Peyer's patch (tissue), 4 donors: ENCODE results near the gene PROM1. TPM values are rescaled to one million over a fixed set of nuclear protein-coding genes. Genes with fewer than 3 reads are reported as not detected.

Experiments
- DNase-seq, 3 donors: peaks; one replicate each; pipeline ENCODE4 v3.0.0-alpha.2; 2017 to 2019
- H3K27ac ChIP-seq, 4 donors: fragments of 200-600 bp; sonication (generic); one replicate each; pipeline ENCODE4 v1.5.1; 2016 to 2019
- H3K27me3 ChIP-seq, 2 donors: fragments of 200-600 bp; sonication (generic); one replicate each; pipeline ENCODE4 v1.5.1; 2019
- H3K36me3 ChIP-seq, 3 donors: fragments of 200-600 bp; sonication (generic); one replicate each; pipeline ENCODE4 v1.5.1; 2016 to 2019
- H3K4me1 ChIP-seq, 4 donors: fragments of 200-600 bp; sonication (generic); one replicate each; pipeline ENCODE4 v1.5.1; 2016 to 2019
- H3K4me3 ChIP-seq, 4 donors: fragments of 200-600 bp; sonication (generic); 1 replicate in 3 of 4; 2 replicates in 1 of 4; pipeline ENCODE4 v1.5.1; 2016 to 2019; ENCODE audit warnings: mild to moderate bottlenecking in 1 of 4
- H3K9me3 ChIP-seq, 4 donors: fragments of 200-600 bp; sonication (generic); one replicate each; pipeline ENCODE4 v1.5.1; 2016 to 2019; ENCODE audit warnings: mild to moderate bottlenecking in 1 of 4
- POLR2A ChIP-seq, 2 donors: fragments of 450-650 bp; IDR thresholded peaks; one replicate each; pipeline ENCODE4 v1.5.1; 2017; ENCODE audit warnings: antibody characterized with exemption in 2 of 2, mild to moderate bottlenecking in 2 of 2, moderate library complexity in 2 of 2
- total RNA-seq, 4 donors: library from RNA; depleted of rRNA; stranded (reverse); fragments of >200 nt; gene quantifications; one replicate each; pipeline ENCODE4 v1.1.0, GENCODE V29; 2016
- TF ChIP-seq, protein P1 (sequence below), 6 experiments: fragments of 450-650 bp in 4 of 6; fragments of 200-600 bp in 2 of 6; sonication (generic) in 1 of 6; IDR thresholded peaks; one replicate each; pipeline ENCODE4 v1.5.1; 2017 to 2019; ENCODE audit warnings: antibody characterized with exemption in 6 of 6, mild to moderate bottlenecking in 3 of 6, moderate library complexity in 1 of 6

PROM1 gene
- total RNA-seq, 4 donors from 2014 or later: 33.8 to 128 (median 58.9) TPM

GRCh38 chr4:16032396-16032770, 51.4 kb downstream of the PROM1 start:
- no peak overlapping the region for H3K4me3 ChIP-seq
- no peak for DNase-seq
- H3K4me1 ChIP-seq: no peaks in the 10 kb centered on the region
- TF ChIP-seq POLR2A (IDR thresholded peaks at IDR 0.05): no peak
- TF ChIP-seq, protein P1, sequence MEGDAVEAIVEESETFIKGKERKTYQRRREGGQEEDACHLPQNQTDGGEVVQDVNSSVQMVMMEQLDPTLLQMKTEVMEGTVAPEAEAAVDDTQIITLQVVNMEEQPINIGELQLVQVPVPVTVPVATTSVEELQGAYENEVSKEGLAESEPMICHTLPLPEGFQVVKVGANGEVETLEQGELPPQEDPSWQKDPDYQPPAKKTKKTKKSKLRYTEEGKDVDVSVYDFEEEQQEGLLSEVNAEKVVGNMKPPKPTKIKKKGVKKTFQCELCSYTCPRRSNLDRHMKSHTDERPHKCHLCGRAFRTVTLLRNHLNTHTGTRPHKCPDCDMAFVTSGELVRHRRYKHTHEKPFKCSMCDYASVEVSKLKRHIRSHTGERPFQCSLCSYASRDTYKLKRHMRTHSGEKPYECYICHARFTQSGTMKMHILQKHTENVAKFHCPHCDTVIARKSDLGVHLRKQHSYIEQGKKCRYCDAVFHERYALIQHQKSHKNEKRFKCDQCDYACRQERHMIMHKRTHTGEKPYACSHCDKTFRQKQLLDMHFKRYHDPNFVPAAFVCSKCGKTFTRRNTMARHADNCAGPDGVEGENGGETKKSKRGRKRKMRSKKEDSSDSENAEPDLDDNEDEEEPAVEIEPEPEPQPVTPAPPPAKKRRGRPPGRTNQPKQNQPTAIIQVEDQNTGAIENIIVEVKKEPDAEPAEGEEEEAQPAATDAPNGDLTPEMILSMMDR (IDR thresholded peaks at IDR 0.05): no peak
- no peaks in the 10 kb centered on the region for H3K27me3 ChIP-seq
- H3K36me3 ChIP-seq: no peaks in the 10 kb centered on the region
- no peak overlapping the region for H3K27ac ChIP-seq
- no peaks in the 10 kb centered on the region for H3K9me3 ChIP-seq

GRCh38 chr4:16031546-16032395, 52.1 kb downstream of the PROM1 start:
- no peak for TF ChIP-seq POLR2A (IDR thresholded peaks at IDR 0.05)
- TF ChIP-seq, protein P1 (IDR thresholded peaks at IDR 0.05): no peak
- H3K27ac ChIP-seq: no peak overlapping the region

GRCh38 chr4:16029886-16030285, 53.9 kb downstream of the PROM1 start:
- TF ChIP-seq, protein P1 (IDR thresholded peaks at IDR 0.05): no peak
- no peak for TF ChIP-seq POLR2A (IDR thresholded peaks at IDR 0.05)
- Histone ChIP-seq H3K9me3 (no peaks in the 10 kb centered on the region), H3K27ac (no peak overlapping the region), H3K27me3 (no peaks in the 10 kb centered on the region), H3K4me1 (no peaks in the 10 kb centered on the region), H3K4me3 (no peak overlapping the region), H3K36me3 (peaks cover 0 to 3% (median 0%) of the 10 kb centered on the region in 3 donors)
- no peak for DNase-seq

More at GRCh38 chr4:16031546-16032395, 52.1 kb downstream of the PROM1 start:
- no peak for DNase-seq
- Histone ChIP-seq H3K36me3 (no peaks in the 10 kb centered on the region), H3K4me3 (no peak overlapping the region), H3K27me3 (no peaks in the 10 kb centered on the region), H3K9me3 (no peaks in the 10 kb centered on the region), H3K4me1 (no peaks in the 10 kb centered on the region)

DNA sequence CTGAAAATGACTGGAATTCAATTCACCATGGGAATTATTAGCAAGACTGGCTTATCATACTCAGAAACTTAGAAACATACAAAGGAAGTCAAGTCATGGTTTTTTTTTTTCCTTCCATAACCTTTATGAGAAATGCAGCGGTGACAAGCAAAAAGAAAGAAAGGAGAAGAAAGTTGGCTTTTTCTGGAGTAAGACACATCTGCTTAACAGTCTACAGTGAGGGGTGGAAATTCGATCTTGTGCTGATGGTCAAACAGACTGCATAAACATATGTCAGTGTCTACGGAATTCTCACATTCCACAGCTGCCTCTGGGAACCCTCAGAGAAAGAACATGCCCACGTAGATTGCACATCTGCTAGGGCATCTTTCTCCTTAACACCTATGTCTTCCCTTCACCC, 54.6 kb downstream of the PROM1 start:
- Histone ChIP-seq H3K27ac (no peak overlapping the region), H3K4me1 (no peaks in the 10 kb centered on the region), H3K4me3 (no peak overlapping the region), H3K27me3 (no peaks in the 10 kb centered on the region), H3K9me3 (no peaks in the 10 kb centered on the region), H3K36me3 (peaks cover 0 to 10% (median 0%) of the 10 kb centered on the region in 3 donors)
- DNase-seq: no peak
- TF ChIP-seq, protein P1 (IDR thresholded peaks at IDR 0.05): no peak
- TF ChIP-seq POLR2A (IDR thresholded peaks at IDR 0.05): no peak

DNA sequence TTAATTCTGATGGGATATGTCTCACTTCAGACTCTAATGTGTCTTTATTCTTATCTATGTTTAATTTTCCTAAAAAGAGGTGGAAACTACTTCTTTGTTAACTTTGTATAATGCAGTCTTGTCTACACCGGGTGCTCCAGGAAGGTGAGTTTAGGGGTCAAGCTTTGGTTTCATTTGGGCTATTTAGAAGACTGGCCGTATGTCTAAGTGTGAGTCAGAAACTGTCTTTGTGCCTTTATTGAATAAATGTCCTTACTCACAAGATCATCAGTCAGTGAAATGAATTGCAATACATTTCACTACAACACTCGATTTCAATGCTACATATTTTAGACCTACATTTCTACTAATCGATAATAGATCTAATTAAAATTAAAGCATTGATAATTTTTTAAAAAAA, 56.2 kb downstream of the PROM1 start:
- H3K27ac ChIP-seq: no peak overlapping the region
- H3K27me3 ChIP-seq: no peaks in the 10 kb centered on the region
- peaks cover 0 to 25% (median 0%) of the 10 kb centered on the region in 3 donors for H3K36me3 ChIP-seq
- H3K4me1 ChIP-seq: no peaks in the 10 kb centered on the region
- H3K9me3 ChIP-seq: no peaks in the 10 kb centered on the region
- TF ChIP-seq, protein P1 (IDR thresholded peaks at IDR 0.05): no peak
- TF ChIP-seq POLR2A (IDR thresholded peaks at IDR 0.05): no peak
- DNase-seq: no peak
- H3K4me3 ChIP-seq: no peak overlapping the region
